Thoracic aorta (tissue), 2 donors: ENCODE results near the gene TOM1L2. TPM values are rescaled to one million over a fixed set of nuclear protein-coding genes. Genes with fewer than 3 reads are reported as not detected.

ENCODE experiments used
- ATAC-seq: fragments of 150-250 bp; one replicate; pipeline ENCODE4 v1.8.0; 2017; ENCODE audit warnings: low read depth; ENCODE audit not compliant: insufficient number of reproducible peaks, low FRiP score
- DNase-seq: peaks from one replicate; pipeline ENCODE4 v3.0.0-alpha.2; 2020; ENCODE audit warnings: low spot score
- H3K27ac ChIP-seq, 2 donors: fragments of 200-600 bp; sonication (generic); 1 replicate in 1 of 2; 2 replicates in 1 of 2; pipeline ENCODE4 v1.5.1; 2016; ENCODE audit warnings: mild to moderate bottlenecking in 2 of 2, moderate library complexity in 2 of 2
- H3K27me3 ChIP-seq: fragments of 200-600 bp; sonication (generic); replicated peaks from 2 replicates; pipeline ENCODE4 v1.6.0; 2016; ENCODE audit warnings: mild to moderate bottlenecking; ENCODE audit not compliant: insufficient read depth
- H3K36me3 ChIP-seq: fragments of 200-600 bp; sonication (generic); one replicate; pipeline ENCODE4 v1.5.1; 2016
- H3K4me1 ChIP-seq, 2 donors: fragments of 200-600 bp; sonication (generic); 1 replicate in 1 of 2; 2 replicates in 1 of 2; pipeline versions ENCODE4 v1.5.1 to v1.6.0; 2016; ENCODE audit warnings: low read depth in 2 of 2, mild to moderate bottlenecking in 1 of 2; ENCODE audit not compliant: control insufficient read depth in 1 of 2
- H3K4me3 ChIP-seq: fragments of 200-600 bp; sonication (generic); 2 replicates; pipeline ENCODE4 v1.5.1; 2016; ENCODE audit warnings: mild to moderate bottlenecking
- H3K9me3 ChIP-seq: fragments of 200-600 bp; sonication (generic); 2 replicates; pipeline ENCODE4 v1.5.1; 2016
- total RNA-seq, 2 donors: library from RNA; depleted of rRNA; stranded (reverse); fragments of >200 nt; gene quantifications; one replicate each; pipeline versions ENCODE4 v1.1.0 to v1.2.3, GENCODE V29; 2016
- TF ChIP-seq, protein P1 (sequence below): fragments of 200-600 bp; sonication (generic); IDR thresholded peaks from one replicate; pipeline ENCODE4 v1.5.1; 2019; ENCODE audit warnings: antibody characterized with exemption

Gene TOM1L2
- total RNA-seq, 2 donors from 2014 or later, result 63.4 to 185 TPM

DNA sequence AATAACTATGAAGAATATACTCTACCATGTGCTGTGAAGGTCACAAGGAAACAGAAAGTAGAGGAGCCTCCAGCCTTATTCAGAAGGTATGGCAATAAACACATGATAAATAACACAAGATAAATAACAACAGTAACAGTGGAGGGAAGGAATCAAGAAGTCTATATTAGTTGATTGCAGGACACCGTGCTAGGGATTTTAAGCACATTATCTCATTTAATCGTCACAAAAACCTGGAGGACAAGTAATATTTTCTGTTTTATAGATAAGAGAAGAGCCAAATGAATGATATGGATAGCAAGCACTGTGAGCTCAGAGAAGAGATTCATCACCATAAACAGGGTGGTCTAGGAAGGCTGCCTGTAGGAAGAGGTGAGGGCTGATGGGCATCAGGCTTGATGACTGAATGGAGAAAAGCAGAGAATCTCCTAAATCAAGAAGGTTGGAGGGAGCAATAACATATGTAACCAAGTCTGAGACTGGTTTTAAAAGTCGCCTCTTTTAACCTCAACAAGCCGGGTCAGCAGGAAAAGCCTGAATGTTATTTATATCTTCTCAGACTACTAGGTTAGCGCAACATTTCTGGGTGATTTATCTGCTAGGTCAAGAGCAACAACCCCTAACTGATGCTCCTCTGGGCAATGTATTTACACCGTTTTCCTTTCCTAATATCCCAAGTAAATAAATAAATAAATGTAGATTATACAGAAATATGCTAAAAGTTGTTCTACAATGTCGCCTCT is 8.3 kb downstream of the TOM1L2 start:
- ATAC-seq (no peak), DNase-seq (no peak)
- TF ChIP-seq, protein P1, sequence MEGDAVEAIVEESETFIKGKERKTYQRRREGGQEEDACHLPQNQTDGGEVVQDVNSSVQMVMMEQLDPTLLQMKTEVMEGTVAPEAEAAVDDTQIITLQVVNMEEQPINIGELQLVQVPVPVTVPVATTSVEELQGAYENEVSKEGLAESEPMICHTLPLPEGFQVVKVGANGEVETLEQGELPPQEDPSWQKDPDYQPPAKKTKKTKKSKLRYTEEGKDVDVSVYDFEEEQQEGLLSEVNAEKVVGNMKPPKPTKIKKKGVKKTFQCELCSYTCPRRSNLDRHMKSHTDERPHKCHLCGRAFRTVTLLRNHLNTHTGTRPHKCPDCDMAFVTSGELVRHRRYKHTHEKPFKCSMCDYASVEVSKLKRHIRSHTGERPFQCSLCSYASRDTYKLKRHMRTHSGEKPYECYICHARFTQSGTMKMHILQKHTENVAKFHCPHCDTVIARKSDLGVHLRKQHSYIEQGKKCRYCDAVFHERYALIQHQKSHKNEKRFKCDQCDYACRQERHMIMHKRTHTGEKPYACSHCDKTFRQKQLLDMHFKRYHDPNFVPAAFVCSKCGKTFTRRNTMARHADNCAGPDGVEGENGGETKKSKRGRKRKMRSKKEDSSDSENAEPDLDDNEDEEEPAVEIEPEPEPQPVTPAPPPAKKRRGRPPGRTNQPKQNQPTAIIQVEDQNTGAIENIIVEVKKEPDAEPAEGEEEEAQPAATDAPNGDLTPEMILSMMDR, result no peak
- Histone ChIP-seq H3K9me3 (no peaks in the 10 kb centered on the region), H3K4me1 (peaks cover 9 to 14% of the 10 kb centered on the region in 2 donors), H3K27me3 (no peaks in the 10 kb centered on the region), H3K27ac (no peak overlapping the region), H3K36me3 (no peaks in the 10 kb centered on the region), H3K4me3 (no peak overlapping the region)

DNA sequence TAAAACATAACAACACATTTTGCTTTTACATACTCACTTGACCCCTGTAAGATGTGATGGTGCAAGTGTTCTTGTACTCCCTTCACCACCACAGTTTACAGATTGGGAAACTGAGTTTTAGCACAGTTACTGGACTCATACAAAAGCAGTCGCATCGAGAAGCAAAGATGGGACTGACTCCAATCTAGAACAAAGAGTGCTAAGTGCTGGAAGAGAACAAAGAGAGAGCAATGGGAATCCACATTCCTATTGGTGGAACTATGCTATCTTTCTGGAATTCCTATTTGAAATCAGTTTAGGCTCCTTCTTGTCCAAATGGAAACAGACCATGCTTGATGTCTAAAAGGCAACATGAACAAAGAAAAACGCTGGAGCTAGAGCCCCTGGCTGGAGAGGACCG is 9.1 kb downstream of the TOM1L2 start:
- Histone ChIP-seq H3K27ac (no peak overlapping the region), H3K4me1 (peaks cover 17 to 22% of the 10 kb centered on the region in 2 donors), H3K36me3 (no peaks in the 10 kb centered on the region), H3K27me3 (no peaks in the 10 kb centered on the region), H3K4me3 (no peak overlapping the region), H3K9me3 (no peaks in the 10 kb centered on the region)
- ATAC-seq, result no peak
- no peak for DNase-seq
- TF ChIP-seq, protein P1, result no peak

DNA sequence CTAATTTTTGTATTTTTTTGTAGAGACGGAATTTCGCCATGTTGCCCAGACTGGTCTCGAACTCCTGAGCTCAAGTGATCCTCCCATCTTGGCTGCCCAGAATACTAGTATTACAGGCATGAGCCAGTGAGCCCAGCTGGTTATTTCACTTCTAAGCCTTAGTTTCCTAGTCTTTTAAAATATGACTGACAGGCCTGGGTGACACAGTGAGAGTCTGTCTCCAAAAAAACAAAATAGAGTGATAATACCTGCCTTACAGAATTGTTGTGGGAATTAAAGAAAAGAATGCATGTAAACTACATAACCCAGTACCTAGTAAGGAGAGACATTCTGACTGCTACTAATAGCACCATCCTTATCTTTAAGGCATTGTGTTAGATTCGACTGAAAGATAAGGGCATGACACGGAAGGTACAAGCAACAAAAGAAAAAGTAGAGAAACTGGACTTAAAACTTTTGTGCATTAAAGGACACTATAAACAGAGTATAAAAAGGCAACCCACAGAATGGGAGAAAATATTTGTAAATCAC is 11.6 kb downstream of the TOM1L2 start:
- no peaks in the 10 kb centered on the region for H3K36me3 ChIP-seq
- TF ChIP-seq, protein P1, result no peak
- H3K27me3 ChIP-seq, result no peaks in the 10 kb centered on the region
- DNase-seq, result no peak
- H3K4me3 ChIP-seq, result no peak overlapping the region
- H3K27ac ChIP-seq, result peak overlapping the region in 1 of 2 donors; percentile 49
- no peaks in the 10 kb centered on the region for H3K9me3 ChIP-seq
- peaks cover 25 to 40% of the 10 kb centered on the region in 2 donors for H3K4me1 ChIP-seq
- ATAC-seq, result no peak

DNA sequence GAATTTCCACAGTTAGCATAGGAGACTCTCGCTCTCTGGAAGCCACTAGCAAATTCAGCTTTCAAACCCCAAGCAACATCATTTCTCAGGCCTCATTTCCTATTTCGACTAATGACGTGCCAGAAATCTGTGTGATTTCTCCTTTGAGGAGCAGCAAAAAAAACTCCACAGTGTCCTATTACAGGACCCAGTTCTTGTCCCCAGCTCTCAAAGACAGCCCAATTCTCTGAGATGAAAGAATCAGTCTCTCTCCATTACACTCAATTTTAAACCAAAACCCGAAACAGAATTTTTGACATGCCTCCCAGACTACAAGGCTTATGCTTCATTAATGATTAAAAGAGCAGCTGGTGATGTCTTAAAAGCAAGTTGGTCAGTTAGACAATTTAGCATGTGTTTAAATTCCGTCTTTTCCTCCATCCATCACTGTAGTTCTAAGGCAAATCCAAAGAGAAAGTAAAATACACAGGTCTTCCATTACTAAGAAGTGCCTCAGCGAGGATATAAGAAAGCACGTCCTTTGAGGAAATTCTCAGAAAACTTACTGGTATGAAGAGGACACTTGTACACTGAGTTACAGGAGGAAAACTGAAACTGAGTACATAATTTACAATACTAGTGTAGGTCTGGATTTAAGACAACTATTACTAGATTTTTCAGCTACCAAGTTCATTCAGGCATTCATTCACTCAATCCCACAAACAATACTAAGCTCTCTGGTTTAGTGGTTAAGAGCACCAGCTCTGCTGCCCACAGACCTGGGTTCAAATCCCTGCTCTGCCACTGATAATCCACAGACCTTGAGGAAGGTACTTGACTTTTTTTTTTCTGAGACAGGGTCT is 12.5 kb downstream of the TOM1L2 start:
- peak overlapping the region; percentile 47 for H3K4me3 ChIP-seq
- no peak for DNase-seq
- H3K9me3 ChIP-seq, result no peaks in the 10 kb centered on the region
- H3K4me1 ChIP-seq, result peaks cover 25 to 40% of the 10 kb centered on the region in 2 donors
- TF ChIP-seq, protein P1, result no peak
- ATAC-seq, result no peak
- peak overlapping the region; percentile 21 to 49 for H3K27ac ChIP-seq
- H3K27me3 ChIP-seq, result no peaks in the 10 kb centered on the region
- no peaks in the 10 kb centered on the region for H3K36me3 ChIP-seq

DNA sequence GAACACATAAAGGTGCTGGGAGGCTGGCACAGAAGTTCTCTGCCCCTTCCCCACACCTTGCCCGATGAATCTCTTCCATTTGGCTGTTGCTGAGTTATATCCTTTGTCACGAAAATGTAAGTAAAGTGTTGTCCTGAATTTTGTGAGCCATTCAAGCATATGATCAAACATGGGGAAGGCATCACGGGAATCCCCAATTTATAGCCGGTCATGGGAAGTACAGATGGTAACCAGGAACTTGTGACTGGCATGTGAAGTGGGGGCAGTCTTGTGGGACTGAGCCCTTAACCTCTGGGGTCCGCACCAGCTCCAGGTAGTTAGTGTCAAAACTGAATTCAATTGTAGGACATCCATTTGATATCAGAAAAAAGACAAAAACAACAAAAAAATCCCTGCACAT is 13.2 kb downstream of the TOM1L2 start:
- H3K4me1 ChIP-seq, result peaks cover 25 to 40% of the 10 kb centered on the region in 2 donors
- ATAC-seq (no peak), DNase-seq (no peak)
- H3K9me3 ChIP-seq, result no peaks in the 10 kb centered on the region
- H3K4me3 ChIP-seq, result no peak overlapping the region
- TF ChIP-seq, protein P1, result no peak
- H3K27ac ChIP-seq, result peak overlapping the region; percentile 49 to 50
- no peaks in the 10 kb centered on the region for H3K36me3 ChIP-seq
- H3K27me3 ChIP-seq, result no peaks in the 10 kb centered on the region
